PC-9 (cell line): Measurements from ENCODE around the gene RNASEL.
A peak's percentile ranks its signal among the peaks of the same experiment; 100 is the strongest.

ENCODE experiments used
- EZH2 ChIP-seq: fragments of 200-600 bp; sonication (generic); IDR thresholded peaks from 2 replicates; pipeline ENCODE4 v1.8.0; 2017; ENCODE audit warnings: antibody characterized with exemption, low read depth
- TF ChIP-seq, protein P1 (sequence below): fragments of 200-600 bp; sonication (generic); conservative IDR thresholded peaks from 2 replicates; pipeline ENCODE4 v1.6.1; 2017; ENCODE audit warnings: mixed run types, antibody characterized with exemption, mild to moderate bottlenecking, moderate library complexity

DNA sequence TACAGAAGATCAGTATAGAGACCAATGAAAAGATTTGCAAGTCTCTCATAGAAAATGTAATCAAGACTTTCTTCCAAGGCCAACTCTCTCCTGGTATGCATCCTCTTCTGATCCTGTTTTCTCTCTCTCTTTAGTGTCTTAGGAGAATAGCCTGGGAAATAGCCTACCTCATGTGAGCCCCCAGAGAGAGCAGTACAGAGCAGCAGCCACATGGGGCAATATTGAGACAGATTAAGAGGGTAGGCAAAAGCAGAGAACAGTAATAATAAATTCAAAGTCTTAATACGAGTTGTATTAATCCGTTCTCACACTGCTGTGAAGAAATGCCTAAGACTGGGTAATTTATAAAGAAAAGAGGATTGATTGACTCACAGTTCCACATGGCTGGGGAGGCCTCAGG is 61.4 kb downstream of the RNASEL start:
- TF ChIP-seq EZH2, result no peak
- TF ChIP-seq, protein P1, sequence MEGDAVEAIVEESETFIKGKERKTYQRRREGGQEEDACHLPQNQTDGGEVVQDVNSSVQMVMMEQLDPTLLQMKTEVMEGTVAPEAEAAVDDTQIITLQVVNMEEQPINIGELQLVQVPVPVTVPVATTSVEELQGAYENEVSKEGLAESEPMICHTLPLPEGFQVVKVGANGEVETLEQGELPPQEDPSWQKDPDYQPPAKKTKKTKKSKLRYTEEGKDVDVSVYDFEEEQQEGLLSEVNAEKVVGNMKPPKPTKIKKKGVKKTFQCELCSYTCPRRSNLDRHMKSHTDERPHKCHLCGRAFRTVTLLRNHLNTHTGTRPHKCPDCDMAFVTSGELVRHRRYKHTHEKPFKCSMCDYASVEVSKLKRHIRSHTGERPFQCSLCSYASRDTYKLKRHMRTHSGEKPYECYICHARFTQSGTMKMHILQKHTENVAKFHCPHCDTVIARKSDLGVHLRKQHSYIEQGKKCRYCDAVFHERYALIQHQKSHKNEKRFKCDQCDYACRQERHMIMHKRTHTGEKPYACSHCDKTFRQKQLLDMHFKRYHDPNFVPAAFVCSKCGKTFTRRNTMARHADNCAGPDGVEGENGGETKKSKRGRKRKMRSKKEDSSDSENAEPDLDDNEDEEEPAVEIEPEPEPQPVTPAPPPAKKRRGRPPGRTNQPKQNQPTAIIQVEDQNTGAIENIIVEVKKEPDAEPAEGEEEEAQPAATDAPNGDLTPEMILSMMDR, result peak; percentile 45; the same call in 1 of the 2 replicates
